Transverse colon (tissue), 4 donors: ENCODE results near the gene HSPB1. TPM values are rescaled to one million over a fixed set of nuclear protein-coding genes. Genes with fewer than 3 reads are reported as not detected.
A peak's percentile ranks its signal among the peaks of the same experiment; 100 is the strongest.
"Not testable (repeated sequence)": the region's sequence is repeated elsewhere in the genome, so short reads cannot be mapped to it uniquely, and the experiment has no call there.

ENCODE experiments used
- DNase-seq: peaks from one replicate; pipeline ENCODE4 v3.0.0-alpha.2; 2019
- H3K27ac ChIP-seq, 4 donors: fragments of 200-600 bp; sonication (generic); 2 replicates each; pipeline ENCODE4 v1.5.1; 2016 to 2018; ENCODE audit warnings: inconsistent platforms in 4 of 4
- H3K27me3 ChIP-seq: fragments of 200-600 bp; sonication (generic); 2 replicates; pipeline ENCODE4 v1.5.1; 2017; ENCODE audit warnings: inconsistent platforms
- H3K36me3 ChIP-seq, 4 donors: fragments of 200-600 bp; sonication (generic); 2 replicates each; pipeline ENCODE4 v1.5.1; 2017 to 2019; ENCODE audit warnings: inconsistent platforms in 4 of 4
- H3K4me1 ChIP-seq, 4 donors: fragments of 200-600 bp; sonication (generic); 2 replicates each; pipeline ENCODE4 v1.5.1; 2017 to 2020; ENCODE audit warnings: inconsistent platforms in 4 of 4
- H3K4me3 ChIP-seq, 4 donors: fragments of 200-600 bp; sonication (generic); 1 replicate in 1 of 4; 2 replicates in 3 of 4; pipeline versions ENCODE4 v1.5.1 to v1.6.1; 2017 to 2019; ENCODE audit warnings: inconsistent platforms in 4 of 4
- H3K9me3 ChIP-seq, 2 donors: fragments of 200-600 bp; sonication (generic); 2 replicates each; pipeline ENCODE4 v1.5.1; 2017 to 2019; ENCODE audit warnings: inconsistent platforms in 2 of 2
- CTCF ChIP-seq, 5 experiments: fragments of 200-600 bp in 3 of 5; fragments of 450-650 bp in 2 of 5; sonication (generic) in 3 of 5; IDR thresholded peaks; 1 replicate in 2 of 5; 2 replicates in 3 of 5; pipeline ENCODE4 v1.5.1; 2016 to 2017; ENCODE audit warnings: antibody characterized with exemption in 5 of 5, inconsistent platforms in 3 of 5, mild to moderate bottlenecking in 2 of 5, moderate library complexity in 1 of 5
- EP300 ChIP-seq: sonication (generic); formaldehyde crosslinking; IDR thresholded peaks from one replicate; pipeline ENCODE4 v1.6.1; 2017; ENCODE audit warnings: antibody characterized with exemption, low read depth
- POLR2A ChIP-seq: fragments of 450-650 bp; IDR thresholded peaks from one replicate; pipeline ENCODE4 v1.6.1; 2016; ENCODE audit warnings: antibody characterized with exemption, mild to moderate bottlenecking, moderate library complexity
- POLR2AphosphoS5 ChIP-seq, 3 donors: sonication (generic); formaldehyde crosslinking; IDR thresholded peaks; one replicate each; pipeline ENCODE4 v1.6.1; 2016; ENCODE audit warnings: antibody characterized with exemption in 3 of 3
- WGBS, 2 donors: methylation state at CpG; one replicate each; pipeline ENCODE4 v1.1.5; 2018; ENCODE audit warnings: low coverage in 1 of 2; 5-methylcytosine and 5-hydroxymethylcytosine counted together
- in situ Hi-C, 4 donors: fragments of 200-750 bp; cut with MboI; loops; one replicate each; pipeline versions ENCODE4 v1.15.0 to v1.15.1; 2017; ENCODE audit warnings: low sequenced_read_pairs in 3 of 4, low pct_ligation_motif_present in 1 of 4, low pct_unique_long_range_greater_than_20kb in 1 of 4
- intact Hi-C: fragments of 100-400 bp; cut with DNase I; formaldehyde crosslinking; loops from one replicate; pipeline ENCODE4 v1.15.1; 2023; ENCODE audit warnings: low total_unique reads
- total RNA-seq, 4 donors: library from RNA; depleted of rRNA; stranded (reverse); fragments of >200 nt; gene quantifications; one replicate each; pipeline ENCODE4 v1.1.0, GENCODE V29; 2016

The HSPB1 gene
- total RNA-seq, 4 donors from 2014 or later, result 387 to 1,086 (median 519) TPM

DNA sequence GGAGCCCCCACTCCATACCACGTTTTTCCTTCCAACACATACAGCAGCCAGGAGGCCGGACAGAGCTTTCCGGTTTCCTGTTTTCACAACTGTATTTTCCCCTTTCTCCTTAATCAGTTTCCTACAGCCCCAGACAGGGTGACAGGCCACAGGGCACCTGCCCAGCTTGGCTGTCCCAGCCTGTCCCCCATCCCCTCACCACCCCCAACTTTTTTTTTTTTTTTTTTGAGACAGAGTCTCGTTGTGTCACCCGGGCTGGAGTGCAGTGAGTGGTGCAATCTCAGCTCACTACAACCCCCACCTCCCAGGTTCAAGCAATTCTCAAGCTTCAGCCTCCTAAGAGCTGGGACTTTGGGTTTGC lies 10.3 kb upstream of the HSPB1 start:
- 4 to 13% methylated on average over 3 to 5 of the region's 5 CpGs for WGBS, 2 donors
- Histone ChIP-seq H3K36me3 (no peaks in the 10 kb centered on the region), H3K4me1 (peaks cover 51 to 61% (median 58%) of the 10 kb centered on the region in 4 donors), H3K4me3 (peak overlapping the region in 3 of 4 donors; percentile 22 to 40 (median 24)), H3K9me3 (no peaks in the 10 kb centered on the region), H3K27me3 (no peaks in the 10 kb centered on the region), H3K27ac (peak overlapping the region; percentile 90 to 98 (median 92))
- in situ Hi-C loops (no loop called here), intact Hi-C loops (no loop called here)
- no peak for DNase-seq
- TF ChIP-seq CTCF (IDR thresholded peaks at IDR 0.05) (no peak), POLR2AphosphoS5 (IDR thresholded peaks at IDR 0.05) (no peak)

- H3K4me3 ChIP-seq, intact Hi-C loops, H3K9me3 ChIP-seq, H3K27me3 ChIP-seq, in situ Hi-C loops, H3K36me3 ChIP-seq, DNase-seq: not testable (repeated sequence)
- Histone ChIP-seq H3K27ac (peak overlapping the region; percentile 90 to 98 (median 92)), H3K4me1 (peaks cover 51 to 68% (median 64%) of the 10 kb centered on the region in 4 donors)
- WGBS, 2 donors, result 72% methylated on average over 5 of the region's 5 CpGs; no CpG with 5 or more reads in 1 of the 2 donors
These were observed 9.6 kb upstream of the HSPB1 start for GRCh38 chr7:76292911-76293310.

DNA sequence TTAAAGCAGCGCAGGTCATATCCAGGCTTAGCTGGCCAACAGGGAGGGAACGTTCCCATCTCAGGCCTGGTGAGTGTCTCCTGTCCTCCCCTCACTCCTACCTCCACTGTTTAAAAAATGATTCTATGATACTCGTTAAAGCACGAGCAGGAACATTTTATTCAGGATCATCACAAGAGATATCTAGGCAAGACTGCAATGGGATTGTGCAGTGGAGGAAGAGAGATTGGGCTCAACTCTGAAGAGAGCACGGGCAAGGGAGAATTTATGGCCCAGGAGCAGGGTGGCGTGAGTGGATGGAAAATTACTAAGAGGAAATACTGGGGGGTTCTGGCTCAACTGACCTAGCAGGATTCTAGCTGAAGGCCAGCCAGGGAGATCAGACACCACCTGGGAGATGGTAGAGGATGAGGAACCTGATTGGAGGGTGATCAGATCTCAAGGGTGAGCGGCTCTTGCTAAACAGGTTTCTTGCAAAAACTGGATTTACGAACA lies 9.0 kb upstream of the HSPB1 start:
- no peaks in the 10 kb centered on the region for H3K36me3 ChIP-seq
- DNase-seq, result no peak
- peak; percentile 77 for TF ChIP-seq EP300
- TF ChIP-seq POLR2AphosphoS5 (IDR thresholded peaks at IDR 0.05), result peak in 2 of 3 donors; percentile 69 to 76
- TF ChIP-seq CTCF (IDR thresholded peaks at IDR 0.05), result no peak
- TF ChIP-seq POLR2A, result no peak
- 76% methylated on average over 8 of the region's 8 CpGs; no CpG with 5 or more reads in 1 of the 2 donors for WGBS, 2 donors
- peak overlapping the region; percentile 90 to 98 (median 92) for H3K27ac ChIP-seq
- in situ Hi-C loops (no loop called here), intact Hi-C loops (no loop called here)
- no peaks in the 10 kb centered on the region for H3K9me3 ChIP-seq
- H3K4me3 ChIP-seq, result no peak overlapping the region
- no peaks in the 10 kb centered on the region for H3K27me3 ChIP-seq
- H3K4me1 ChIP-seq, result peaks cover 51 to 68% (median 65%) of the 10 kb centered on the region in 4 donors

GRCh38 chr7:76294344-76295024 lies 8.0 kb upstream of the HSPB1 start:
- TF ChIP-seq CTCF (IDR thresholded peaks at IDR 0.05), result no peak
- TF ChIP-seq POLR2AphosphoS5 (IDR thresholded peaks at IDR 0.05), result peak; percentile 67 to 77 (median 72)
- TF ChIP-seq EP300, result peak; percentile 78
- intact Hi-C loops, result no loop called here
- DNase-seq, result peak; percentile 96
- no peaks in the 10 kb centered on the region for H3K27me3 ChIP-seq
- in situ Hi-C loops, result no loop called here
- H3K9me3 ChIP-seq, result no peaks in the 10 kb centered on the region
- no peaks in the 10 kb centered on the region for H3K36me3 ChIP-seq
- H3K4me1 ChIP-seq, result peaks cover 51 to 68% (median 65%) of the 10 kb centered on the region in 4 donors
- peak overlapping the region; percentile 90 to 98 (median 92) for H3K27ac ChIP-seq
- peak overlapping the region in 1 of 4 donors; percentile 17 for H3K4me3 ChIP-seq
- WGBS, 2 donors, result 0 to 19% methylated on average over 1 to 14 of the region's 20 CpGs
